Activated CD8-positive, alpha-beta T cell treated with anti-CD3 and anti-CD28 coated beads, Interleukin-2, amount 10 ng/mL, durations not matched to agents 7 days and 5 days (primary cell): ENCODE results near the gene CNTN1. TPM values are rescaled to one million over a fixed set of nuclear protein-coding genes. Genes with fewer than 3 reads are reported as not detected.
"Not testable (repeated sequence)": the region's sequence is repeated elsewhere in the genome, so short reads cannot be mapped to it uniquely, and the experiment has no call there.

Experiments used
- ATAC-seq: fragments of 150-1000 bp; cut with Tn5 transposase; one replicate; pipeline ENCODE4 v1.10.0; 2021; ENCODE audit warnings: moderate library complexity
- CTCF ChIA-PET: fragments of 350-600 bp; sonication (Branson Sonifier 250); formaldehyde crosslinking; loops from one replicate; lab custom pipeline; 2021; ENCODE audit warnings: antibody characterized with exemption; lab: Charles Lee
- POLR2A ChIA-PET: fragments of 350-600 bp; sonication (Branson Sonifier 250); formaldehyde crosslinking; loops from one replicate; lab custom pipeline; 2021; ENCODE audit warnings: antibody characterized with exemption; lab: Charles Lee
- DNase-seq: peaks from one replicate; pipeline ENCODE4 v3.0.0-alpha.2; 2020
- H3K27ac Mint-ChIP-seq: one replicate; pipeline ENCODE4 v1.8.0; 2021; ENCODE audit warnings: mild to moderate bottlenecking, mixed read lengths
- H3K27me3 Mint-ChIP-seq: one replicate; pipeline ENCODE4 v1.8.0; 2021; ENCODE audit warnings: low read depth, mixed read lengths
- H3K36me3 Mint-ChIP-seq: one replicate; pipeline ENCODE4 v1.8.0; 2021; ENCODE audit warnings: low read depth, mixed read lengths
- H3K4me1 Mint-ChIP-seq: one replicate; pipeline ENCODE4 v1.8.0; 2021; ENCODE audit warnings: low read depth, mixed read lengths
- H3K4me3 Mint-ChIP-seq: one replicate; pipeline ENCODE4 v1.8.0; 2021; ENCODE audit warnings: mild to moderate bottlenecking, mixed read lengths
- H3K9me3 Mint-ChIP-seq: one replicate; pipeline ENCODE4 v1.8.0; 2022; ENCODE audit warnings: mixed read lengths; ENCODE audit not compliant: insufficient read depth
- total RNA-seq, 2 experiments: library from RNA; stranded (reverse); gene quantifications; one replicate each; pipeline ENCODE4 v1.2.3, GENCODE V29; 2021

The CNTN1 gene
- total RNA-seq, 2 experiments from 2014 or later, result not detected

GRCh38 chr12:40714636-40715035 is 22.4 kb downstream of the CNTN1 start:
- Mint-ChIP-seq H3K4me1 (no peaks in the 10 kb centered on the region), H3K9me3 (no peaks in the 10 kb centered on the region), H3K36me3 (no peaks in the 10 kb centered on the region), H3K27me3 (no peaks in the 10 kb centered on the region), H3K4me3 (no peak overlapping the region), H3K27ac (no peak overlapping the region)
- POLR2A ChIA-PET, result no interaction called here
- ATAC-seq, result no peak
- no peak for DNase-seq
- CTCF ChIA-PET, result no interaction called here

GRCh38 chr12:40716037-40716436 is 23.8 kb downstream of the CNTN1 start:
- no peak for ATAC-seq
- ChIA-PET CTCF (no interaction called here), POLR2A (no interaction called here)
- no peaks in the 10 kb centered on the region for H3K36me3 Mint-ChIP-seq
- peaks cover 1% of the 10 kb centered on the region for H3K9me3 Mint-ChIP-seq
- no peak for DNase-seq
- no peaks in the 10 kb centered on the region for H3K4me1 Mint-ChIP-seq
- H3K27me3 Mint-ChIP-seq, result no peaks in the 10 kb centered on the region
- no peak overlapping the region for H3K4me3 Mint-ChIP-seq
- no peak overlapping the region for H3K27ac Mint-ChIP-seq

GRCh38 chr12:40717576-40717975 is 25.3 kb downstream of the CNTN1 start:
- Mint-ChIP-seq H3K4me3 (no peak overlapping the region), H3K27me3 (no peaks in the 10 kb centered on the region), H3K9me3 (peaks cover 3% of the 10 kb centered on the region), H3K4me1 (no peaks in the 10 kb centered on the region), H3K27ac (no peak overlapping the region), H3K36me3 (no peaks in the 10 kb centered on the region)
- ChIA-PET CTCF (no interaction called here), POLR2A (no interaction called here)
- DNase-seq (no peak), ATAC-seq (no peak)

GRCh38 chr12:40718878-40719372 is 26.7 kb downstream of the CNTN1 start:
- peaks cover 3% of the 10 kb centered on the region for H3K9me3 Mint-ChIP-seq
- DNase-seq, result no peak
- ATAC-seq, result no peak
- ChIA-PET POLR2A (no interaction called here), CTCF (no interaction called here)
- no peaks in the 10 kb centered on the region for H3K4me1 Mint-ChIP-seq
- no peaks in the 10 kb centered on the region for H3K27me3 Mint-ChIP-seq
- no peaks in the 10 kb centered on the region for H3K36me3 Mint-ChIP-seq
- H3K4me3 Mint-ChIP-seq, result no peak overlapping the region
- no peak overlapping the region for H3K27ac Mint-ChIP-seq

GRCh38 chr12:40723001-40723400 is 30.8 kb downstream of the CNTN1 start:
- Mint-ChIP-seq H3K36me3 (no peaks in the 10 kb centered on the region), H3K9me3 (peaks cover 3% of the 10 kb centered on the region), H3K27me3 (no peaks in the 10 kb centered on the region), H3K4me1 (no peaks in the 10 kb centered on the region), H3K4me3 (no peak overlapping the region), H3K27ac (no peak overlapping the region)
- ChIA-PET POLR2A (no interaction called here), CTCF (no interaction called here)
- ATAC-seq (no peak), DNase-seq (no peak)

- no peak overlapping the region for H3K4me3 Mint-ChIP-seq
- H3K27me3 Mint-ChIP-seq, result no peaks in the 10 kb centered on the region
- ChIA-PET POLR2A (no interaction called here), CTCF (no interaction called here)
- H3K36me3 Mint-ChIP-seq, result no peaks in the 10 kb centered on the region
- ATAC-seq (no peak), DNase-seq (no peak)
- H3K9me3 Mint-ChIP-seq, result no peaks in the 10 kb centered on the region
- H3K27ac Mint-ChIP-seq, result no peak overlapping the region
- no peaks in the 10 kb centered on the region for H3K4me1 Mint-ChIP-seq
Observed at GRCh38 chr12:40726366-40726765, 34.1 kb downstream of the CNTN1 start.

GRCh38 chr12:40727774-40728483 is 35.7 kb downstream of the CNTN1 start:
- Mint-ChIP-seq H3K9me3 (no peaks in the 10 kb centered on the region), H3K27ac (no peak overlapping the region), H3K4me3 (no peak overlapping the region), H3K36me3 (no peaks in the 10 kb centered on the region), H3K27me3 (no peaks in the 10 kb centered on the region), H3K4me1 (no peaks in the 10 kb centered on the region)
- ChIA-PET POLR2A (no interaction called here), CTCF (no interaction called here)
- DNase-seq, result no peak
- no peak for ATAC-seq

GRCh38 chr12:40730281-40730680 is 38.0 kb downstream of the CNTN1 start:
- no peaks in the 10 kb centered on the region for H3K4me1 Mint-ChIP-seq
- CTCF ChIA-PET, result no interaction called here
- no peaks in the 10 kb centered on the region for H3K36me3 Mint-ChIP-seq
- no peak overlapping the region for H3K4me3 Mint-ChIP-seq
- no peak for ATAC-seq
- POLR2A ChIA-PET, result no interaction called here
- H3K9me3 Mint-ChIP-seq, result no peaks in the 10 kb centered on the region
- H3K27ac Mint-ChIP-seq, result no peak overlapping the region
- H3K27me3 Mint-ChIP-seq, result no peaks in the 10 kb centered on the region
- DNase-seq, result no peak

GRCh38 chr12:40733871-40734270 is 41.6 kb downstream of the CNTN1 start:
- DNase-seq, result no peak
- no peaks in the 10 kb centered on the region for H3K36me3 Mint-ChIP-seq
- no peaks in the 10 kb centered on the region for H3K9me3 Mint-ChIP-seq
- CTCF ChIA-PET, result no interaction called here
- no peaks in the 10 kb centered on the region for H3K4me1 Mint-ChIP-seq
- no peak overlapping the region for H3K4me3 Mint-ChIP-seq
- POLR2A ChIA-PET, result no interaction called here
- no peak overlapping the region for H3K27ac Mint-ChIP-seq
- ATAC-seq, result no peak
- no peaks in the 10 kb centered on the region for H3K27me3 Mint-ChIP-seq

GRCh38 chr12:40734276-40734675 is 42.0 kb downstream of the CNTN1 start:
- Mint-ChIP-seq H3K27me3 (no peaks in the 10 kb centered on the region), H3K9me3 (no peaks in the 10 kb centered on the region), H3K4me3 (no peak overlapping the region), H3K4me1 (no peaks in the 10 kb centered on the region), H3K27ac (no peak overlapping the region), H3K36me3 (no peaks in the 10 kb centered on the region)
- ATAC-seq (no peak), DNase-seq (no peak)
- CTCF ChIA-PET, result no interaction called here
- POLR2A ChIA-PET, result no interaction called here

GRCh38 chr12:40735551-40736230 is 43.5 kb downstream of the CNTN1 start:
- ChIA-PET CTCF (no interaction called here), POLR2A (no interaction called here)
- Mint-ChIP-seq H3K4me1 (no peaks in the 10 kb centered on the region), H3K27me3 (no peaks in the 10 kb centered on the region), H3K36me3 (no peaks in the 10 kb centered on the region), H3K9me3 (no peaks in the 10 kb centered on the region), H3K27ac (no peak overlapping the region), H3K4me3 (no peak overlapping the region)
- DNase-seq (no peak), ATAC-seq (no peak)

GRCh38 chr12:40737416-40737815 is 45.2 kb downstream of the CNTN1 start:
- POLR2A ChIA-PET, result not testable (repeated sequence)

More at GRCh38 chr12:40737416-40737815, 45.2 kb downstream of the CNTN1 start:
- H3K27ac Mint-ChIP-seq, ATAC-seq, H3K4me1 Mint-ChIP-seq, H3K9me3 Mint-ChIP-seq, CTCF ChIA-PET, H3K27me3 Mint-ChIP-seq, H3K4me3 Mint-ChIP-seq, H3K36me3 Mint-ChIP-seq, DNase-seq: not testable (repeated sequence)
